Osteoblast (primary cell): Measurements from ENCODE around the gene PRIM2. TPM values are rescaled to one million over a fixed set of nuclear protein-coding genes. Genes with fewer than 3 reads are reported as not detected.
"Not testable (repeated sequence)": the region's sequence is repeated elsewhere in the genome, so short reads cannot be mapped to it uniquely, and the experiment has no call there.

Source experiments
- DNase-seq: peaks from one replicate; pipeline ENCODE4 v3.0.0; 2011; ENCODE audit warnings: low spot score, mixed read lengths; ENCODE audit not compliant: insufficient read length; ENCODE audit errors: missing footprints
- H2AFZ ChIP-seq: 2 replicates; pipeline ENCODE4 v1.6.0; 2011; ENCODE audit warnings: mild to moderate bottlenecking, low read length
- H3K27ac ChIP-seq: 2 replicates; pipeline ENCODE4 v1.5.1; 2011; ENCODE audit warnings: mild to moderate bottlenecking, low read depth, low read length, moderate library complexity
- H3K27me3 ChIP-seq: 2 replicates; pipeline ENCODE4 v1.6.0; 2012; ENCODE audit warnings: mild to moderate bottlenecking, control low read depth, inconsistent platforms, low read length, moderate library complexity; ENCODE audit not compliant: insufficient read depth
- H3K36me3 ChIP-seq: 2 replicates; pipeline ENCODE4 v1.5.1; 2011; ENCODE audit warnings: mild to moderate bottlenecking, low read length, control low read depth, moderate library complexity; ENCODE audit not compliant: insufficient read depth
- H3K4me1 ChIP-seq: 2 replicates; pipeline ENCODE4 v1.5.1; 2011; ENCODE audit warnings: mild to moderate bottlenecking, low read length, control low read depth, moderate library complexity; ENCODE audit not compliant: insufficient read depth
- H3K4me2 ChIP-seq: 2 replicates; pipeline ENCODE4 v1.6.0; 2011; ENCODE audit warnings: mild to moderate bottlenecking, low read length; ENCODE audit not compliant: insufficient read depth
- H3K4me3 ChIP-seq: fragments of 200-600 bp; sonication (generic); 3 replicates; pipeline ENCODE4 v1.5.1; 2012; ENCODE audit warnings: mild to moderate bottlenecking, low read length, inconsistent platforms; ENCODE audit not compliant: insufficient read depth
- H3K79me2 ChIP-seq: 2 replicates; pipeline ENCODE4 v1.6.0; 2012; ENCODE audit warnings: mild to moderate bottlenecking, low read length, control low read depth, inconsistent platforms; ENCODE audit not compliant: insufficient read depth
- H3K9me3 ChIP-seq: 2 replicates; pipeline ENCODE4 v1.5.1; 2011; ENCODE audit warnings: low read depth, low read length, control low read depth
- H4K20me1 ChIP-seq: 2 replicates; pipeline ENCODE4 v1.6.0; 2012; ENCODE audit warnings: mild to moderate bottlenecking, low read length, control low read depth; ENCODE audit not compliant: insufficient read depth
- total RNA-seq: library from RNA; depleted of rRNA; stranded (reverse); fragments of >200 nt; gene quantifications from 2 replicates; pipeline ENCODE4 v1.2.3, GENCODE V29; 2012

PRIM2 gene
- total RNA-seq, 1 donor = 30.0 TPM

DNA sequence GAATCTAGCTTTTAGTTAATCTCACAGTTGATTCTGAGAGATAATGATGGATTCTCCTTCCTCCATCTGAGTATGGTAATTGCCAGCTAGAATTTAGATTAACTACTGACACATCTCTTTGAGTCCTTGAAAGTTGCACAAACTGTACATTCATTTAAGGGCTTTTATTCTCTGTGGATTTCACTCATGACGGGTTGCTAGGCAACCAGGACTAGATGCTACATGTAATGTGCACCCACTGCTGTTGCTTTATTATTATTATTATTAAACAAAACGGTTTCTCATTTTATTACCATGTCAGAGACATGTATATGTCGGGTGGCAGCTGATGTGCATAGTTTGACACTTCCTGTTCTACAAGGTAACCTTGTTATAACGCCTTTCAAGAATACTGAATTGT, 193.0 kb downstream of the PRIM2 start:
- H4K20me1 ChIP-seq, H3K4me2 ChIP-seq, H3K79me2 ChIP-seq, DNase-seq, H3K4me3 ChIP-seq, H2AFZ ChIP-seq, H3K36me3 ChIP-seq, H3K4me1 ChIP-seq, H3K9me3 ChIP-seq, H3K27me3 ChIP-seq, H3K27ac ChIP-seq: not testable (repeated sequence)

DNA sequence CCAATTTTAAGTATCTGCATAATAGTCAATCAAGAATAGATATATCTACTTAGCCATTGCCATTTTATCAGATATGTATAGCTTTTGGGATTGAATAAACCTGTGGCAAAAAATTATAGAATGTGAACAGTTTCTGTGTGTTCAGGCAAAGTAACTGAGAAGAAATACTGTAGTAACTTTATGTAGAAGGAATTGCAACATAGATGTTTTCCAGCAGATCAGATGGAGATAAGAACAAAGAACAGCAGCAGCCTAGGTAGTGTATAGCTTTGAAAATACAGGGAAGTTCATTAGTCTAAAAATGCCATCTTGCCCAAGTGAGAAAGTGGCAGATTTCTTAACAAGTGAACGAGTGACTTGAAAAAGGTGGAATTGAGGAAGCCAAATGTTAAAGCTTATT, 197.7 kb downstream of the PRIM2 start:
- not testable (repeated sequence) for DNase-seq, H4K20me1 ChIP-seq, H3K27ac ChIP-seq, H3K9me3 ChIP-seq, H3K4me3 ChIP-seq, H3K4me1 ChIP-seq, H3K79me2 ChIP-seq, H3K27me3 ChIP-seq, H3K4me2 ChIP-seq, H3K36me3 ChIP-seq, H2AFZ ChIP-seq

DNA sequence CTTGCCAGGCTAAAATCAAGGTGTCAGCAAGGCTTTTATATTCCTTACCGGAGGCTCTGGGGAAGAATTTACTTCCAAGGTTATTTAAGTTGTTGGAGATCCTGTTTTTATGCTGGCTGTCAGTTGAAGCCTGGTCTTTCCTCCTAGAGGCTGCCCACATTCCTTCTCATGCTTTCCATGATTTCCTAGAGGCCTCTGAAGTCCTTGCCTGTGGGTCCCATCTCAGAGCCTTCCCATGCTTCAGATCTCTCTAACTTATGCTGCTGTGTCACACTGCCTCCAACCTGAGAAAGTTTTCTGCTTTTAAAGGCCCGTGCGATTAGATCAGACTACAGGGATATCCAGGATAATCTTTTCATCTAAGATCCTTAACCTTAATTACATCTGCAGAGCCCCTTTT, 198.4 kb downstream of the PRIM2 start:
- H2AFZ ChIP-seq, H3K4me3 ChIP-seq, H3K4me2 ChIP-seq, DNase-seq, H3K27me3 ChIP-seq, H3K4me1 ChIP-seq, H3K36me3 ChIP-seq, H3K27ac ChIP-seq, H3K79me2 ChIP-seq, H4K20me1 ChIP-seq, H3K9me3 ChIP-seq: not testable (repeated sequence)

DNA sequence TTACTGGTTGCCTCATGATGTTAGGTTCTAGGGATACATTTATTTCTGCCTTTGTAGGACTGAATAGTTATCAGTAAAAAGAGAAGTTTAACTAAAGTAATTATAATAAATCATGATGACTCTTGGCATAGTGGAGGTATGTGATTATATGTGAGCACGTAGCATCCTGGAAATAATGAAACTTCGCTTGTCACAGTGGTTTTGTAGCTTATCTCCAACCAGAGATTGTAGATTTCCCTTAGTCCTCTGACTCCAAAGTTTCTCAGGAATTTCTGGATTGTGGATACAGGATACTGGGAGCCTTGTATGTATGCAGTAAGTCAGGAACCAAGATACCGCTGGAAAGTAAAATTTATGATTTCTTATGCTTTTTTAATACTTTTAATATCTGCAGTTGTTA, 199.3 kb downstream of the PRIM2 start:
- not testable (repeated sequence) for H2AFZ ChIP-seq, H3K4me1 ChIP-seq, H3K27ac ChIP-seq, H3K4me2 ChIP-seq, H3K9me3 ChIP-seq, H3K27me3 ChIP-seq, H3K36me3 ChIP-seq, H4K20me1 ChIP-seq, H3K4me3 ChIP-seq, DNase-seq, H3K79me2 ChIP-seq

DNA sequence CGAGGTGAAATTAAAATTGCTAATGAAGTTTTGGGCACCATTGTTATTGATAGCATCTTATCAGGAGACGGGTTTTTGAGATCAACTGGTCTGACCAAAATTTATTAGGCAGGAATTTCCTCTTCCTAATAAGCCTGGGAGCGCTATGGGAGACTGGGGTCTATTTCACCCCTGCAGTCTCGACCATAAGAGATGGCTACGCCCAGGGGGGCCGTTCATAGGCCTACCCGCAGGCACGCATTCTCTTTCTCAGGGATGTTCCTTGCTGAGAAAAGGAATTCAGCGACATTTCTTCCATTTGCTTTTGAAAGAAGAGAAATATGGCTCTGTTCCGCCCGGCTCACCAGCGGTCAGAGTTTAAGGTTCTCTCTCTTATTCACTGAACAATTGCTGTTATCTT, 201.8 kb downstream of the PRIM2 start:
- H3K4me1 ChIP-seq, H3K79me2 ChIP-seq, H3K36me3 ChIP-seq, H3K9me3 ChIP-seq, H2AFZ ChIP-seq, DNase-seq, H4K20me1 ChIP-seq, H3K4me3 ChIP-seq, H3K27me3 ChIP-seq, H3K4me2 ChIP-seq, H3K27ac ChIP-seq: not testable (repeated sequence)

DNA sequence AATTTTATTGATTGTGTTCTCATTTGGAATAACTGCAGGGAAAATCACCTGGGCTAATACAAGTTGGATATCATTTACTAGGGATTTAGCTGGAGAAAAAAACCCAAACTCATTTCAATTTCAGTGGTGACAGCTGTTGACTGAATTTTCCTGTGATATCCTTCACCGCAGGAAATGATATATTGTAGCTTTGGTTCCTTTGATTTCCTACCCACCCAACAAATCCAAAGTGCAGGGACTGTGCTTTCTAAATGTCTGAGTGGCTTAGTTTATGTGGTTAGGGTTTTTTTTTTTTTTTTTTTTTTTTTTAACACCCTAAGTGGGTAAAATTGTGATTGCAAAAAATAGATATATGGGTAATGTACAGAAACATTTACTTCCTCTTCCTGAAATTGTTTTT, 203.7 kb downstream of the PRIM2 start:
- H3K79me2 ChIP-seq, H3K27me3 ChIP-seq, H3K9me3 ChIP-seq, H3K4me2 ChIP-seq, H3K4me1 ChIP-seq, H4K20me1 ChIP-seq, H3K36me3 ChIP-seq, H2AFZ ChIP-seq, H3K27ac ChIP-seq, DNase-seq, H3K4me3 ChIP-seq: not testable (repeated sequence)

DNA sequence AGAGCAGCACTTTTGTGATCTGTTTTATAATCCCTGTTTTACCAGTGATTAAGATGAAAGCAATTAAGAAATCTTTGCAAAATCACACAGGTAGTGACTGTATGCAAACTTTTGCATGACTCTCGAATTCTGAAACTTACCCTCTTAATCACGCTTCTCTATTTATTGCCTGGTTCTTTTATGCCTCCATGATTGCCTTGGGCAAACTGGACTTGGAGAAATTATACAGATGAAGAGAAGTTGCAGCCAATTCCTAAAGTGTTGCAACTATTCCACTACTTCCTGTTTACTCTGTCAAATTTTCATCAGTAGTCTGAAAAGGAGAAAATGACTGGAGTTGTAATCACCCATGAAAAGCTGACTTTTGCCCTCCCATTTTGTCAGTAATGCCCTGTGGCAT, 205.8 kb downstream of the PRIM2 start:
- not testable (repeated sequence) for H4K20me1 ChIP-seq, H3K79me2 ChIP-seq, DNase-seq

DNA sequence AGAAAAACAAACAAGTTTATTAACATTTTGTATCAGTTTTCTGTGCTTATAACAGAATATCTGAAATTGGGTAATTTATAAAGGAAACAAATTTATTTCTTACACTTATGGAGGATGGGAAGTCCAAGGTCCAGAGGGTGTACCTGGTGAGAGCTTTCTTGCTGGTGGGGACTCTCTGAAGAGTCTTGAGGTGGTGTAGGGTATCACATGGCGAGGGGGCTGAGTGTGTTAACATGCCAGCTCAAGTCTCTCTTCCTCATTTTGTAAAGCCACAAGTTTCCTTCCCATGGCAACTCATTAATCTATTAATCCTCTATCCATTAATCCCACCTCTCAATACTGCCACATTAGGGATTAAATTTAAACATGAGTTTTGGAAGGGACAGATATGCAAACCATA, 212.3 kb downstream of the PRIM2 start:
- not testable (repeated sequence) for H3K9me3 ChIP-seq, H3K4me3 ChIP-seq, H3K27ac ChIP-seq, DNase-seq, H3K27me3 ChIP-seq, H4K20me1 ChIP-seq, H3K79me2 ChIP-seq, H3K4me2 ChIP-seq, H3K4me1 ChIP-seq, H2AFZ ChIP-seq, H3K36me3 ChIP-seq

More for the DNA sequence above, 205.8 kb downstream of the PRIM2 start:
- H3K36me3 ChIP-seq, H3K27ac ChIP-seq, H3K27me3 ChIP-seq, H3K4me1 ChIP-seq, H2AFZ ChIP-seq, H3K4me3 ChIP-seq, H3K9me3 ChIP-seq, H3K4me2 ChIP-seq: not testable (repeated sequence)

DNA sequence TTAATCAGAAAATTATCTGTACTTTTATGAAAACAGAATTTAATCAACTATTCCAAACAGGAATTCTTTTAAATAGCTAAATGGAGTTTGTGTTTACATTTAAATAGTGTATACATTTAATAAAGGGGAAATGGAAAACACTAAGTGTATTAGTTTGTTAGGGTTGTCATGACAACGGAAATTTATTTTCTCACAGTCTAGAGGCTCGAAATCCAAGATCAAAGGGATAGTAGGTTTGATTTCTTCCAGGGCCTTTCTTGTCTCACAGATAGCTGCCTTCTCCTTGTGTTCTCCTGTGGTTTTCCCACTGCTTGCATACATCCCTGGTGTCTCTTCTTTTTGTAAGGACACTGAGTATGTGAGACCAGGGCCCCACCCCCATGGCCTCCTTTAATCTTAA, 215.2 kb downstream of the PRIM2 start:
- not testable (repeated sequence) for H3K27me3 ChIP-seq, H3K27ac ChIP-seq, H3K9me3 ChIP-seq, H2AFZ ChIP-seq, H3K36me3 ChIP-seq, H3K4me2 ChIP-seq, DNase-seq, H4K20me1 ChIP-seq, H3K4me1 ChIP-seq, H3K79me2 ChIP-seq, H3K4me3 ChIP-seq
